HCT116 (cell line): ENCODE results near the gene ACAD9. TPM values are rescaled to one million over a fixed set of nuclear protein-coding genes. Genes with fewer than 3 reads are reported as not detected.

Source experiments
- ATAC-seq: fragments of 200-7000 bp; cut with Tn5 transposase; 2 replicates; pipeline ENCODE4 v1.9.1; 2020; ENCODE audit warnings: mild to moderate bottlenecking, moderate library complexity
- BruUV-seq: library from RNA; stranded (reverse); fragments of 400-500 nt; replicated peaks from 2 replicates; lab custom pipeline; 2021; lab: Mats Ljungman, UMichigan
- CTCF ChIA-PET: fragments of 300-600 bp; sonication (Branson Sonifier 250); formaldehyde crosslinking; loops from one replicate; lab custom pipeline; 2021; ENCODE audit warnings: antibody characterized with exemption; lab: Charles Lee
- POLR2A ChIA-PET: fragments of 300-600, 350-600 bp; sonication (Branson Sonifier 250); formaldehyde crosslinking; loops from one replicate; lab custom pipeline; 2021; ENCODE audit warnings: antibody characterized with exemption; lab: Charles Lee
- RAD21 ChIA-PET, 2 experiments: fragments of 300-600 bp; sonication (Branson Sonifier 250); formaldehyde crosslinking; loops; one replicate each; lab custom pipeline; 2023; ENCODE audit warnings: low total read pairs in 2 of 2; ENCODE audit not compliant: uncharacterized antibody in 2 of 2, unreplicated experiment in 2 of 2, low non-redundant PET in 1 of 2; lab: Charles Lee
- DNase-seq: peaks from one replicate; pipeline ENCODE4 v3.0.0-alpha.2; 2010; ENCODE audit warnings: low read depth, low spot score
- H2AFZ ChIP-seq: fragments of 200-600 bp; shearing (Covaris generic), sonication (generic); 2 replicates; pipeline ENCODE4 v1.6.1; 2017; ENCODE audit warnings: low read depth, mixed run types, mixed read lengths, antibody characterized with exemption, low read length; ENCODE audit not compliant: poor library complexity, severe bottlenecking
- H3K27ac ChIP-seq: 2 replicates; pipeline ENCODE4 v1.5.1; 2012; ENCODE audit warnings: low read depth, low read length
- H3K27me3 ChIP-seq: fragments of 200-600 bp; sonication (generic); 2 replicates; pipeline ENCODE4 v1.6.1; 2016; ENCODE audit warnings: mixed run types, low read length, mixed read lengths; ENCODE audit not compliant: insufficient read depth
- H3K36me3 ChIP-seq, 2 experiments: fragments of 200-500 bp in 1 of 2; fragments of 200-600 bp in 1 of 2; sonication (Bioruptor generic) in 1 of 2; sonication (generic) in 1 of 2; 2 replicates each; pipeline versions ENCODE4 v1.5.1 to v1.6.1; 2014 to 2016; ENCODE audit warnings: low read length in 2 of 2, inconsistent platforms in 1 of 2, mixed read lengths in 1 of 2, mixed run types in 1 of 2; ENCODE audit not compliant: insufficient read depth in 2 of 2, control insufficient read depth in 1 of 2
- H3K4me1 ChIP-seq, 2 experiments: fragments of 200-600 bp in 1 of 2; sonication (generic) in 1 of 2; 2 replicates each; pipeline versions ENCODE4 v1.5.1 to v1.6.1; 2012 to 2017; ENCODE audit warnings: low read length in 2 of 2, inconsistent platforms in 1 of 2, mild to moderate bottlenecking in 1 of 2, mixed read lengths in 1 of 2, mixed run types in 1 of 2, moderate library complexity in 1 of 2; ENCODE audit not compliant: insufficient read depth in 2 of 2, control insufficient read depth in 1 of 2
- H3K4me2 ChIP-seq: fragments of 200-600 bp; sonication (generic); 2 replicates; pipeline ENCODE4 v1.6.1; 2017; ENCODE audit warnings: mixed run types, low read length, mixed read lengths
- H3K4me3 ChIP-seq, 2 experiments: fragments of 200-600 bp in 1 of 2; sonication (generic) in 1 of 2; replicated peaks in 1 of 2; 2 replicates each; pipeline ENCODE4 v1.5.1; 2011 to 2016; ENCODE audit warnings: low read length in 2 of 2, control low read depth in 1 of 2, low read depth in 1 of 2, mild to moderate bottlenecking in 1 of 2, mixed read lengths in 1 of 2, mixed run types in 1 of 2
- H3K79me2 ChIP-seq: fragments of 200-600 bp; sonication (generic); 2 replicates; pipeline ENCODE4 v1.6.1; 2017; ENCODE audit warnings: mild to moderate bottlenecking, mixed run types, low read length, moderate library complexity, mixed read lengths; ENCODE audit not compliant: insufficient read depth
- H3K9ac ChIP-seq: fragments of 200-600 bp; sonication (generic); 2 replicates; pipeline ENCODE4 v1.6.1; 2016; ENCODE audit warnings: low read length, mixed read lengths
- H3K9me2 ChIP-seq: fragments of 200-600 bp; sonication (generic), shearing (Covaris generic); 2 replicates; pipeline ENCODE4 v1.6.1; 2017; ENCODE audit warnings: mixed run types, mild to moderate bottlenecking, moderate library complexity; ENCODE audit not compliant: insufficient read depth
- H3K9me3 ChIP-seq, 2 experiments: fragments of 200-500 bp in 1 of 2; fragments of 200-600 bp in 1 of 2; sonication (Bioruptor generic) in 1 of 2; sonication (generic) in 1 of 2; 2 replicates each; pipeline ENCODE4 v1.6.1; 2014 to 2017; ENCODE audit warnings: low read length in 2 of 2, mixed read lengths in 2 of 2, inconsistent platforms in 1 of 2, low read depth in 1 of 2, mild to moderate bottlenecking in 1 of 2, mixed run types in 1 of 2, moderate library complexity in 1 of 2; ENCODE audit not compliant: control insufficient read depth in 1 of 2, insufficient read depth in 1 of 2
- H4K20me1 ChIP-seq: fragments of 200-600 bp; sonication (generic), shearing (Covaris generic); 2 replicates; pipeline ENCODE4 v1.6.1; 2017; ENCODE audit warnings: mixed run types, mild to moderate bottlenecking, moderate library complexity; ENCODE audit not compliant: insufficient read depth
- CEBPB ChIP-seq: IDR thresholded peaks from 2 replicates; pipeline ENCODE4 v1.6.1; 2012; ENCODE audit warnings: low read depth
- RAD21 ChIP-seq: IDR thresholded peaks from 2 replicates; pipeline ENCODE4 v1.6.1; 2012; ENCODE audit warnings: low read depth, mild to moderate bottlenecking
- YY1 ChIP-seq: IDR thresholded peaks from 2 replicates; pipeline ENCODE4 v1.6.1; 2011; ENCODE audit warnings: low read length, low read depth, moderate library complexity, mild to moderate bottlenecking; ENCODE audit not compliant: insufficient replicate concordance; ENCODE audit errors: extremely low read depth
- ZFX ChIP-seq: fragments of 450-650 bp; IDR thresholded peaks from 2 replicates; pipeline ENCODE4 v1.6.1; 2017
- intact Hi-C: fragments of 100-400 bp; cut with micrococcal nuclease; formaldehyde crosslinking; loops from 2 replicates; pipeline ENCODE4 v1.10.0; 2022
- total RNA-seq: library from RNA; stranded (reverse); gene quantifications from one replicate; pipeline ENCODE4 v1.2.1, GENCODE V29; 2021; ENCODE audit not compliant: unreplicated experiment
- TF ChIP-seq, protein P1 (sequence below), 3 experiments: fragments of 200-600 bp in 1 of 3; sonication (generic) in 1 of 3; IDR thresholded peaks in 2 of 3; conservative IDR thresholded peaks in 1 of 3; 2 replicates each; pipeline ENCODE4 v1.5.1; 2012 to 2017; ENCODE audit warnings: low read depth in 2 of 3, low read length in 2 of 3, antibody characterized with exemption in 1 of 3, borderline replicate concordance in 1 of 3, control low read depth in 1 of 3, mild to moderate bottlenecking in 1 of 3, mixed read lengths in 1 of 3, mixed run types in 1 of 3, moderate library complexity in 1 of 3; ENCODE audit not compliant: insufficient read depth in 1 of 3

The ACAD9 gene
- total RNA-seq, 1 experiment from 2014 or later = 55.8 TPM

- H3K9me3 ChIP-seq = no peaks in the 10 kb centered on the region
- H3K4me3 ChIP-seq = no peak overlapping the region
- DNase-seq = no peak
- H3K9ac ChIP-seq = no peak overlapping the region
- no peaks in the 10 kb centered on the region for H3K27me3 ChIP-seq
- no peaks in the 10 kb centered on the region for H4K20me1 ChIP-seq
- no peak for TF ChIP-seq YY1
- TF ChIP-seq, protein P1, sequence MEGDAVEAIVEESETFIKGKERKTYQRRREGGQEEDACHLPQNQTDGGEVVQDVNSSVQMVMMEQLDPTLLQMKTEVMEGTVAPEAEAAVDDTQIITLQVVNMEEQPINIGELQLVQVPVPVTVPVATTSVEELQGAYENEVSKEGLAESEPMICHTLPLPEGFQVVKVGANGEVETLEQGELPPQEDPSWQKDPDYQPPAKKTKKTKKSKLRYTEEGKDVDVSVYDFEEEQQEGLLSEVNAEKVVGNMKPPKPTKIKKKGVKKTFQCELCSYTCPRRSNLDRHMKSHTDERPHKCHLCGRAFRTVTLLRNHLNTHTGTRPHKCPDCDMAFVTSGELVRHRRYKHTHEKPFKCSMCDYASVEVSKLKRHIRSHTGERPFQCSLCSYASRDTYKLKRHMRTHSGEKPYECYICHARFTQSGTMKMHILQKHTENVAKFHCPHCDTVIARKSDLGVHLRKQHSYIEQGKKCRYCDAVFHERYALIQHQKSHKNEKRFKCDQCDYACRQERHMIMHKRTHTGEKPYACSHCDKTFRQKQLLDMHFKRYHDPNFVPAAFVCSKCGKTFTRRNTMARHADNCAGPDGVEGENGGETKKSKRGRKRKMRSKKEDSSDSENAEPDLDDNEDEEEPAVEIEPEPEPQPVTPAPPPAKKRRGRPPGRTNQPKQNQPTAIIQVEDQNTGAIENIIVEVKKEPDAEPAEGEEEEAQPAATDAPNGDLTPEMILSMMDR (IDR thresholded peaks at IDR 0.05 in 2 of 3, conservative IDR thresholded peaks at IDR 0.05 in 1 of 3; ENCODE audit: borderline replicate concordance in 1 of 3, insufficient read depth in 1 of 3, low read depth in 2 of 3, low read length in 2 of 3) = no peak
- TF ChIP-seq, all 23 proteins: peak for 0
- no peaks in the 10 kb centered on the region for H3K9me2 ChIP-seq
- CTCF ChIA-PET = no interaction called here
- RAD21 ChIA-PET = no interaction called here
- no peak for ATAC-seq
- H3K4me2 ChIP-seq = no peak overlapping the region
- peaks cover 5 to 14% of the 10 kb centered on the region in 2 experiments; a peak in 3 of 4 replicates for H3K4me1 ChIP-seq
- H2AFZ ChIP-seq = no peak overlapping the region
- POLR2A ChIA-PET = no interaction called here
- H3K36me3 ChIP-seq = no peaks in the 10 kb centered on the region
- intact Hi-C loops = no loop called here
- BruUV-seq = no TSS peak
- H3K79me2 ChIP-seq = no peaks in the 10 kb centered on the region
- H3K27ac ChIP-seq = no peak overlapping the region
Measured at GRCh38 chr3:128945878-128946175, 66.4 kb downstream of the ACAD9 start.

GRCh38 chr3:128946411-128946810 is 67.0 kb downstream of the ACAD9 start:
- no peak overlapping the region for H2AFZ ChIP-seq
- POLR2A ChIA-PET = no interaction called here
- no peaks in the 10 kb centered on the region for H3K79me2 ChIP-seq
- no peak overlapping the region for H3K4me2 ChIP-seq
- RAD21 ChIA-PET = no interaction called here
- CTCF ChIA-PET = no interaction called here
- no peak for ATAC-seq
- no peak for DNase-seq
- H3K27ac ChIP-seq = no peak overlapping the region
- no peaks in the 10 kb centered on the region for H4K20me1 ChIP-seq
- TF ChIP-seq CEBPB (no peak), RAD21 (no peak), ZFX (no peak)
- H3K9me3 ChIP-seq = no peaks in the 10 kb centered on the region
- intact Hi-C loops = no loop called here
- H3K27me3 ChIP-seq = no peaks in the 10 kb centered on the region
- no peaks in the 10 kb centered on the region for H3K9me2 ChIP-seq
- H3K4me1 ChIP-seq = peaks cover 5 to 14% of the 10 kb centered on the region in 2 experiments; a peak in 3 of 4 replicates
- H3K36me3 ChIP-seq = no peaks in the 10 kb centered on the region
- H3K4me3 ChIP-seq = no peak overlapping the region
- H3K9ac ChIP-seq = no peak overlapping the region
- BruUV-seq = no TSS peak
